GM12801 (cell line): ENCODE results near the gene RGP1.

ENCODE experiments used
- TF ChIP-seq, protein P1 (sequence below): IDR thresholded peaks from one replicate; pipeline ENCODE4 v1.5.1; 2011; ENCODE audit warnings: control low read depth; ENCODE audit not compliant: insufficient read length; ENCODE audit errors: extremely low read depth

Gene RGP1

DNA sequence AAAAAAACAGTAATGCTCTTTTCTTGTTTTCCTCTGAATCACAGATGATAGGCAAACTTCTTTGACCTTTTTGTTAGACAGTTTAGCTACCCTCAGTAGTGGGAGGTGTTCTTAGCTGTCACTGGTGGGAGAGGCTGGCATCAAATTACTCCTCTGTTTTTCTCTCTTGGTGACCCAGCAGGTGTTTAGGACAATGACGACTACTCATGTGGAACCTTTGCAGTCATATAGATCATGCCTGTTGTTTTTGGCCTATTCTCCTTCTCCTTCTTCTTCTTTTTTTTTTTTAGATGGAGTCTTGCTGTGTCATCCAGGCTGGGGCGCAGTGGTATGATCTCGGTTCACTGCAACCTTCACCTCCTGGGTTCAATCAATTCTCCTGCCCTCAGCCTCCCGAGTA lies 26.9 kb downstream of the RGP1 start:
- TF ChIP-seq, protein P1, sequence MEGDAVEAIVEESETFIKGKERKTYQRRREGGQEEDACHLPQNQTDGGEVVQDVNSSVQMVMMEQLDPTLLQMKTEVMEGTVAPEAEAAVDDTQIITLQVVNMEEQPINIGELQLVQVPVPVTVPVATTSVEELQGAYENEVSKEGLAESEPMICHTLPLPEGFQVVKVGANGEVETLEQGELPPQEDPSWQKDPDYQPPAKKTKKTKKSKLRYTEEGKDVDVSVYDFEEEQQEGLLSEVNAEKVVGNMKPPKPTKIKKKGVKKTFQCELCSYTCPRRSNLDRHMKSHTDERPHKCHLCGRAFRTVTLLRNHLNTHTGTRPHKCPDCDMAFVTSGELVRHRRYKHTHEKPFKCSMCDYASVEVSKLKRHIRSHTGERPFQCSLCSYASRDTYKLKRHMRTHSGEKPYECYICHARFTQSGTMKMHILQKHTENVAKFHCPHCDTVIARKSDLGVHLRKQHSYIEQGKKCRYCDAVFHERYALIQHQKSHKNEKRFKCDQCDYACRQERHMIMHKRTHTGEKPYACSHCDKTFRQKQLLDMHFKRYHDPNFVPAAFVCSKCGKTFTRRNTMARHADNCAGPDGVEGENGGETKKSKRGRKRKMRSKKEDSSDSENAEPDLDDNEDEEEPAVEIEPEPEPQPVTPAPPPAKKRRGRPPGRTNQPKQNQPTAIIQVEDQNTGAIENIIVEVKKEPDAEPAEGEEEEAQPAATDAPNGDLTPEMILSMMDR: no peak

DNA sequence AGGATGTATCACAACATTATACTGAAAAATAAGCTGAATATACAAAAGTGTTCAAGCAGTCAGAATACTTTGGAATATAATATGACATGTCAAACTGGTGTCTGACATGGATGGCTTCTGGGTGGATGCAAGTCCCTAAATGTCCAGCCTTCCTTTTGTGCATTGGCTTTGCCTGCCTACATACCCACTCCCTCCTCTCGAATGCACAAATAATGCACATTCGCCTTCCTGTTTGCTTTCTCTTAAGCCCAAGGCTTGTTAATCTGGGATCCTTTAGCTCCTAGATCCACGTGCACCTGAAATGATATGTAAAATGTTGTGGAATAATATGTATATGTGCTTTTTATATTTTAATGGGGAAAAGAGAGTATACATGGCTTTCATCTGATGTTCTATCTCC lies 29.4 kb downstream of the RGP1 start:
- TF ChIP-seq, protein P1: no peak

DNA sequence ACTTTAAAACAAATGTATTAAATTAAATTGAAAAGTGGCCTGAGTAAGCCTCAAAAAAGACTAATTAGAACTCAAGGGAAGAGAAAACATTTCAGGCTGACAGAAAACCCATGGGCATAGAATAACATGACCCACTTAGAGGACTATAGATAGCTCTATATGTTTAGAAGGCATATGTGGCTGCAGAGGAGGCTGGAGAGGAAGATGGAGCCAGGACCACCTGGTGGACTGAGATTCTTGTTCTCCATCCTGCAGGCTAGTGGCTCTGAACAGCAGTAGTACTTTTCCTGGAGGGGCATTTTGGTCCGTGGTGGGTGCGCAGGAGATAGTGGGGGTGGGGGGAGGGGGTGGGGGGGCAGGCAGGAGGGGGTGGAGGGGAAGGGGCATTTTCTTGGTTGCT lies 32.0 kb downstream of the RGP1 start:
- TF ChIP-seq, protein P1: no peak

DNA sequence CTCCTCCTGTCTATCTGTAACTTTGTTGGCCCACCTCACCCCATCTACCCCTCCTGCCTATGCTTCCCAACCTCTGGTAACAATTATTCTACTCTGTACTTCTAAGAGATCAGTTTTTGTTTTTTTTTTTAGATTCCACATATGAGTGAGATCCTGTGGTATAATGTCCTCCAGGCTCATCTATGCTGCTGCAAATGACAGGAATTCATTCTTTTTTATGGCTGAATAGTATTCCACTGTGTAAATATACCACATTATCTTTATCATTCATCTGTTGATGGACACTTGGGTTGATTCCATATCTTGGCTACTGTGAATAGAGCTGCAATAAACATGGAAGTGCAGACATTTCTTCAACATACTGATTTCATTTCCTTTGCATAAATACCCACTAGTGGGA lies 34.3 kb downstream of the RGP1 start:
- TF ChIP-seq, protein P1: no peak

DNA sequence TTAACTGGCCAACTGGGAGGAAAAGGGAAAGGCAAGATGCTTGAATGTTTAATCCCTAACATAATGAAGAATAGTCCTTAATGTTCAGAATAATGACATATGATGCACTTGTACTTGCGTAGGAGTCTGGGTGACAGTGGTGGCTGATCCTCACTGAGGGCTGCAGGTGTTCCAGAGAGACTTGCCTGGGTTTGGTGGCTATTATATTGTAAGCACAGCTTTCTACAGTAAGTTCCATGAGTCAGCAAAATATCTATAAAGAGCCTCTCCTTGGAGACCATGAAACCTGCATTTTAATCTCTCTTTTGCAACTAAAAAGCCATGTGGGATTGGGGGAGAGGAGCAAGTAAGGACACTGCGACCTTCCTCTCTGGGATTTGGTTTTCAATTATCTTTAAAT lies 40.5 kb downstream of the RGP1 start:
- TF ChIP-seq, protein P1: no peak

DNA sequence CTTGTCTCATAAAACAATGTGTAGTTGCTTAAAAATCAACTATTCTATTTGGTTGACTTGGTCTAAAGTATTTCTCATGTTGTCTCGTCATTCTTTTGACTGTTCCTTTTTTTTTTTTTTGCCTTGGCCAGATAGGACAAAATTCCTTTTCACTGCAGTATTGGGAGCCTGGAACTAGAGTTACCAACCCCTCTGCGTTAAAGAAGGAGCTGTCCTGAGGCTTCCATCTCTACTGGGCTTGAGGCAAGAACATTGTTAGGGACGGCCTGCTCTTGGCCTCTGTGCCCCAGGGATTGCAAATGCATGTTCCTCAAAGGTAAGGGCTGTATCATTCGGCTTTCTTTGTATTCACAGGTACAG lies 40.9 kb downstream of the RGP1 start:
- TF ChIP-seq, protein P1: no peak

DNA sequence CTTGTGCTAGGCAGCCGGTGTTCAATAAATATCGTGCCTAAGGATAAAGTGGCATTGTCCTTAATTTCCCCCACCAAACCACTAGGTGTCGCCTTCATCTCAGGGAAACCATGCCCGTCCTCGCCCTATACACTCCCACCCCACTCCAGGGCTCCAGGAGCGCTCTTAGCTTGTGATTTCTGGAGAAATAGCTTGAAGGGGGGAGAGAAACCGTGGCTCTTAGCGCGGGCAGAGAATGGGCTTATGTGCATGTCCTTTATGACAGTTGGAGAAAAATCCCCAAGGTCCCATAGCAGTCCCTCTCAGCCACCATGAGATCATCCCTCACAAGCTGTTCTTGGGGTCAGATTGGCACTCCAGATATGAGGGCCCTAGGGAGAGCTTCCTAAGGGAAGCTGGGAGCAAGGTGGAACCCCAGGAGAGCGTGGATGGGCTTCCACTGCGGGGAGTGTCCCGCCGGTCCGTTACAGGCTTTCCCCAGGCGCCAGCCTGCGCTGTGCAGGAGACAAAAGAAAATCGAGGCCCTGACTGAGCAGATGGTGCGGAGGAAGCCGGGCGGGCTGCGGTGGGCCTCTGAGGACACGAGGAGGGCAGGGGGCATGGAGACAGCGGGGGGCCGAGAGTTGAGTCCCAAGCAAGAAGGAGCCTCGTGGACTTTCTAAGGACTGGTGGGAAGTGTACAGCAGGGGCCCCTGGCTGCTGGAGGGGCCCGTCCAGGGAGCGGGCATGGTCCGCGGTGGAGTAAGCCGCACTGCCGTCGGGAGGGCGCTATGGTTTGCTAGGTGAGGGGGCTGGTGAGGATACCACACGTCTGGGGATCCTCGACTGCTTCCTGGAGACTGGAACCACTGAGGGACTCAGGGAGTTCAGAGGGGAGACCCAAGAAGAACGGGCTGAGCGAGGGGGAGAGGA lies 41.6 kb downstream of the RGP1 start:
- TF ChIP-seq, protein P1: peak; percentile 82
